Measurements from ENCODE around the gene ARAF. TPM values are rescaled to one million over a fixed set of nuclear protein-coding genes. Genes with fewer than 3 reads are reported as not detected.

ARAF gene
- total RNA-seq, 1 donor from 2014 or later, result 66.8 TPM

DNA sequence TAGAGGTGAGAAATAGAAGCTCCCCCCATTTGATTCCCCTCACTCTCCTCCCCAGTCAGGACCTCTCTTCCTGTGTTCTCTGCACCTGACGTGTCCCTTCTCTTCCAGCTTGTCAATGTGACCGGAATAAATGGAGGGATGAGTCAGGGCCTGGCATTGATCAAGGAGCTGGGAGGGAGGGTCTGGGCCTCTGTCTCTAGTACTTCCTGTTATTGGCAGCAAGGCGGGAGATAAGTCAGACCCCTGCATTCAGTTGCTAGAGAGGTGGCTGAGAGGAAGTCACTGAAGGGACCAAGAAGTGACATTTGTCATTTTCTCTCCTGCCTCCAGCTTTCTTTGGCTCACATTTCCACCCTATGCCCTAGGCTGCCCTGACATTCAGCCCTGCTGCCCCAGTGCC is 42.9 kb upstream of the ARAF start:
- TF ChIP-seq, protein P1, sequence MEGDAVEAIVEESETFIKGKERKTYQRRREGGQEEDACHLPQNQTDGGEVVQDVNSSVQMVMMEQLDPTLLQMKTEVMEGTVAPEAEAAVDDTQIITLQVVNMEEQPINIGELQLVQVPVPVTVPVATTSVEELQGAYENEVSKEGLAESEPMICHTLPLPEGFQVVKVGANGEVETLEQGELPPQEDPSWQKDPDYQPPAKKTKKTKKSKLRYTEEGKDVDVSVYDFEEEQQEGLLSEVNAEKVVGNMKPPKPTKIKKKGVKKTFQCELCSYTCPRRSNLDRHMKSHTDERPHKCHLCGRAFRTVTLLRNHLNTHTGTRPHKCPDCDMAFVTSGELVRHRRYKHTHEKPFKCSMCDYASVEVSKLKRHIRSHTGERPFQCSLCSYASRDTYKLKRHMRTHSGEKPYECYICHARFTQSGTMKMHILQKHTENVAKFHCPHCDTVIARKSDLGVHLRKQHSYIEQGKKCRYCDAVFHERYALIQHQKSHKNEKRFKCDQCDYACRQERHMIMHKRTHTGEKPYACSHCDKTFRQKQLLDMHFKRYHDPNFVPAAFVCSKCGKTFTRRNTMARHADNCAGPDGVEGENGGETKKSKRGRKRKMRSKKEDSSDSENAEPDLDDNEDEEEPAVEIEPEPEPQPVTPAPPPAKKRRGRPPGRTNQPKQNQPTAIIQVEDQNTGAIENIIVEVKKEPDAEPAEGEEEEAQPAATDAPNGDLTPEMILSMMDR (IDR thresholded peaks at IDR 0.05), result no peak
- DNase-seq (ENCODE audit: extremely low spot score, unreplicated experiment), result no peak
- no peak overlapping the region for H3K27ac Mint-ChIP-seq (ENCODE audit: unreplicated experiment)
- no peaks in the 10 kb centered on the region for H3K36me3 Mint-ChIP-seq (ENCODE audit: unreplicated experiment)
- H3K4me3 Mint-ChIP-seq (ENCODE audit: unreplicated experiment), result no peak overlapping the region
- H3K4me1 Mint-ChIP-seq (ENCODE audit: unreplicated experiment), result peaks cover 7% of the 10 kb centered on the region
- H3K9me3 Mint-ChIP-seq (ENCODE audit: unreplicated experiment), result no peaks in the 10 kb centered on the region
- H3K27me3 Mint-ChIP-seq (ENCODE audit: unreplicated experiment), result no peaks in the 10 kb centered on the region

DNA sequence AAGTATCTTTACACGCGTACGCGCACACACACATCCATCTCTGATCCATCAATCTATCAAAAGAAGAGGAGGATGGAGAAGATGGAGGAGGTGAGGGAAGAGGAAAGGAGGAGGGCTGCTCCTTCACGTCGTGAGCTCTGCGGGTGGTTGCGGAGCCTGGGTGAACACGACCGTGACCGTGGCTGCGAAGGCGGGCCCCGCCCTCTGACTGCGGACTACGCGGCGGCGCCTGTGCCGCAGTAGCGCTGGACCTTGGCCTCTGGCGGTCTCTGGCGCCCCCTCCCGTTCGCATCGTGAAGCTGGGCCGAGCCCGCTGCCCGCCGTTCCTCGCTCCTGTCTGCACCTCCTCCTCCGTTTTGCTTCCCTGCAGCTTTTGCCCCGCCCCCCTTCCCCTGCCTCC is 37.7 kb upstream of the ARAF start:
- TF ChIP-seq, protein P1 (IDR thresholded peaks at IDR 0.05), result peak; percentile 85
- H3K4me1 Mint-ChIP-seq (ENCODE audit: unreplicated experiment), result peaks cover 4% of the 10 kb centered on the region
- H3K9me3 Mint-ChIP-seq (ENCODE audit: unreplicated experiment), result no peaks in the 10 kb centered on the region
- H3K4me3 Mint-ChIP-seq (ENCODE audit: unreplicated experiment), result peak overlapping the region; percentile 70
- H3K27ac Mint-ChIP-seq (ENCODE audit: unreplicated experiment), result no peak overlapping the region
- peak; percentile 94 for DNase-seq (ENCODE audit: extremely low spot score, unreplicated experiment)
- no peaks in the 10 kb centered on the region for H3K27me3 Mint-ChIP-seq (ENCODE audit: unreplicated experiment)
- H3K36me3 Mint-ChIP-seq (ENCODE audit: unreplicated experiment), result no peaks in the 10 kb centered on the region

DNA sequence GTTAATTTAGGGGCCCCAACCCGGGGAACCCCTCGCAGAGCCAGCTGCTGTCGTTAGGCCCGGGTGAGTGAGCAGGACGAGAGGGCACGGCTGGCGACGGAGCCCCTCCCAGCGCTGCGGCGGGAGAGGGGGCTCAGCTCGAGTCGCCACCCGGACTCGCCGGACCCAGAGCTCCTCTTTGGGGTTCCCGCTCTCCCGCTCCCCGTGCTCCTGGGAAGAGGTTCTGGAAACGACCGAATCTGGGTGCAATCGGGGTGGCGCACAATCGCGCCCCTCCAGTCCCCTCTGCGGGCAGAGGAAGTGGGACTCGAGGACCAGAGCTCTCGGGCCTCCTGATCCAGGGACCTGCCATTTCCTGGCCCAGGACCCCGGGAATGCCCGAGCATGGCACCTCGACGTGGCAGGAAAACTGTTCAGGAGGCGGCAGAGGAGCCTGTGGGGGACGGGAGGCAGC is 37.3 kb upstream of the ARAF start:
- Mint-ChIP-seq H3K27me3 (ENCODE audit: unreplicated experiment) (no peaks in the 10 kb centered on the region), H3K4me3 (ENCODE audit: unreplicated experiment) (peak overlapping the region; percentile 70), H3K36me3 (ENCODE audit: unreplicated experiment) (no peaks in the 10 kb centered on the region), H3K4me1 (ENCODE audit: unreplicated experiment) (peaks cover 4% of the 10 kb centered on the region), H3K9me3 (ENCODE audit: unreplicated experiment) (no peaks in the 10 kb centered on the region), H3K27ac (ENCODE audit: unreplicated experiment) (no peak overlapping the region)
- TF ChIP-seq, protein P1 (IDR thresholded peaks at IDR 0.05), result no peak
- DNase-seq (ENCODE audit: extremely low spot score, unreplicated experiment), result no peak

DNA sequence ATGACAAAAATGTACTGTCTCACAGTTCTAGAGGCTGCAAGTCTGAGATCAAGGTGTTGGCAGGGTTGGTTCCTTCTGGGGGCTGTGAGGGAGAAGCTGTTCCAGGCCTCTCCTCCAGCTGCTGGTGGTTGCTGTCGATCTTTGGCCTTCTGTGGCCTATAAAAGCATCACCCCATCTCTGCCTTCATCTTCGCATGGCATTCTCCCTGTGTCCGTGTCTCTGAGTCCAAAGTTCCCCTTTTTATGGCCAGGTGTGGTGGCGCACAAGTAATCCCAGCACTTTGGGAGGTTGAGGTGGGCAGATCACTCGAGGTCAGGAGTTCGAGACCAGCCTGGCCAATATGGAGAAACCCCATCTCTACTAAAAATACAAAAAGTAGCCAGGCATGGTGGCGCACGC is 31.5 kb upstream of the ARAF start:
- Mint-ChIP-seq H3K4me3 (ENCODE audit: unreplicated experiment) (no peak overlapping the region), H3K9me3 (ENCODE audit: unreplicated experiment) (no peaks in the 10 kb centered on the region), H3K36me3 (ENCODE audit: unreplicated experiment) (no peaks in the 10 kb centered on the region), H3K27me3 (ENCODE audit: unreplicated experiment) (peaks cover 2% of the 10 kb centered on the region), H3K27ac (ENCODE audit: unreplicated experiment) (no peak overlapping the region), H3K4me1 (ENCODE audit: unreplicated experiment) (no peaks in the 10 kb centered on the region)
- TF ChIP-seq, protein P1 (IDR thresholded peaks at IDR 0.05), result no peak
- no peak for DNase-seq (ENCODE audit: extremely low spot score, unreplicated experiment)

DNA sequence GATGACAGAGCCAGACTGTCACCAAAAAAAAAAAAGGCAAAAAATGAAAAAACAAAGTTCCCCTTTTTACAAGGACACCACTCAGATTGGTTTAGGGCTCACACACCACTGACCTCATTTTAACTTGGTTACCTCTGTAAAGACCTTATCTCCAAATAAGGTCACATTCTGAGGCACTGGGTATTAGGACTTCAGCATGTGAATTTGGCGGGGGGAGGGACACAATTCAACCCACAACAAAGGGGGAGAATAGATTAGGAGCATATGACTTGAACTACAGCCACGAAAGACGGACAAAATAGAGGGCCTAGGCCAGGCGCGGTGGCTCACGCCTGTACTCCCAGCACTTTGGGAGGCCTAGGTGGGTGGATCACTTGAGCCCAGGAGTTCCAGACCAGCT is 31.0 kb upstream of the ARAF start:
- Mint-ChIP-seq H3K4me3 (ENCODE audit: unreplicated experiment) (no peak overlapping the region), H3K4me1 (ENCODE audit: unreplicated experiment) (no peaks in the 10 kb centered on the region), H3K27me3 (ENCODE audit: unreplicated experiment) (peaks cover 2% of the 10 kb centered on the region), H3K36me3 (ENCODE audit: unreplicated experiment) (no peaks in the 10 kb centered on the region), H3K27ac (ENCODE audit: unreplicated experiment) (no peak overlapping the region), H3K9me3 (ENCODE audit: unreplicated experiment) (no peaks in the 10 kb centered on the region)
- TF ChIP-seq, protein P1 (IDR thresholded peaks at IDR 0.05), result no peak
- no peak for DNase-seq (ENCODE audit: extremely low spot score, unreplicated experiment)
